Activated naive CD4-positive, alpha-beta T cell treated with Interleukin-2 at 50 U/mL for 16 hours (primary cell): ENCODE measurements around the gene DCP1B.

Experiments used
- DNase-seq: peaks from one replicate; pipeline ENCODE4 v3.0.0-alpha.2; 2020

Gene DCP1B

DNA sequence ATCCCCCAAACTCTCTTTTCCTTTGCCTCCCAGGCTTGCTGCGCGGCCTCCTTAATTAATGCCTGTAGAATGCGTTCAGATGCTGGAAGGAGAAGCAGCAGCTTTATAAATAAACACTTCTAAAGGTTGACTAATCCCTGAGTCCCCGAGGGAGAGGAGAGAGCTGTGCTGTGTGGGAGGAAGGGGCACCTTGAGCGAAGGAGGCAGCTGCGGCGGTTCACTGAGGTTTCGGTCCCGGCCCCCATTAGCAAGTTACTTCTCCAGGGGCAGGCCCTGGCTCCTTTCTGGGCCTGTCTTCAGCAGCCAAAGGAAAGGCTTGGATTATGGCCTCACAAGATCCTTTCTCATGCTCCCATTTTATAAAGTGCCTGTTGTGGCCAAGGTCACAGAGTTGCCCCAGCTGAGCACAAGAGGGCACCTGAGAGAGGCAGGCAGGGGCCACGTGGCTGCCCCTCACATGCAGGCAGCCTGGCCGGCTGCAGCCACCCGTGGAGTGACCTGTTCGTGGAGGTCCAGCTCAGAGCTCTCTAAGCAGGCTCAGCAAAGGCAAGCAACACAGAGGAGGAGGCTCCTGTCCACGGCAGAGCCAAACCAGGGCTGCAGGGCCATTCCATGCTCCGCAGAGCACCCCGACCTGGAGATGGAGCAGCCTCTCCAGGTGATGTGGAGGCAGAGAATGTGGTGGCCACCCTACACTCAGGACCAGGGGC, 70.8 kb downstream of the DCP1B start:
- no peak for DNase-seq

DNA sequence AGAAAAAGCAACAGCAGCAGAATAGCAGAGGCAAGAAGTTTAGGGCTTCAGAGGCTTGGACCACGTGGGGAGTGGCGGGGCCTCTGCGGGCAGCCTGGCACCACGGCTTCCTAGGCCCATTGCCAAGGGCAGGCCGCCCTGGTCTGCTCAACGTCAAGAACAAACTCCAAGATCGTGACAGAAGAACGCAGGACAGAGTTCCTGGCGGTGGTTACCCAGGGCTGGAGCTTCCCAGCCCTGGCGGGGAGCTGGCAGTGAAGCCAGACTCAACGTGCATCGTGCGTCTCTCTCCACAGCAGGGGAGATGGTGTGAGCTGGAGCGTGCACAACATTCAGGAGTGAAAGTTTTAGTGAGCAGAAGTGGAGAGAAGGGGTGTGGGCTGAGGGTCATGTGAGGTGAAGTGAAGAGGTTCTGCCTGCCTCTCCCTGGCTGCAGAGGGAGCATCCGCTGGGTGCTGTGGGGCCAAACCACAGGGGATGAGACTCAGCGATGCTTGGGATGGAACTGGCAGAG, 71.9 kb downstream of the DCP1B start:
- DNase-seq: no peak

DNA sequence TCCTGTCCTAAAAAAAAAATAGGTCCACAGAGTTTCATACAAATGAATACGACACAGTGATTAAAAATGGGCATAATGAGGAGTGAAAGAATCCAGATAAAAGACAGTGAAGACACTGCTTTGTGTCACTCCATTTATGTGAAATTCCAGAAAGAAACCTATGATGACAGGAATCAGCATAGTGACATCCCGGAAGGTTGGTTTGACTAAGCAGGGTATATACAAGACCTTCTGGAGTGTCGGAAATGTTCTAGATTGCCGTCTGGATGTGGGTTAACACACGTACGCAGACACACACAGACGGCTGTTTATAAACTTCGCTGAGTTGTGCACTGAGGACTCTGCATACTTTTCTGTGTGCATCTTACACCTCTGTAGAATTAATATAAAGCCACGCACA, 72.6 kb downstream of the DCP1B start:
- no peak for DNase-seq

DNA sequence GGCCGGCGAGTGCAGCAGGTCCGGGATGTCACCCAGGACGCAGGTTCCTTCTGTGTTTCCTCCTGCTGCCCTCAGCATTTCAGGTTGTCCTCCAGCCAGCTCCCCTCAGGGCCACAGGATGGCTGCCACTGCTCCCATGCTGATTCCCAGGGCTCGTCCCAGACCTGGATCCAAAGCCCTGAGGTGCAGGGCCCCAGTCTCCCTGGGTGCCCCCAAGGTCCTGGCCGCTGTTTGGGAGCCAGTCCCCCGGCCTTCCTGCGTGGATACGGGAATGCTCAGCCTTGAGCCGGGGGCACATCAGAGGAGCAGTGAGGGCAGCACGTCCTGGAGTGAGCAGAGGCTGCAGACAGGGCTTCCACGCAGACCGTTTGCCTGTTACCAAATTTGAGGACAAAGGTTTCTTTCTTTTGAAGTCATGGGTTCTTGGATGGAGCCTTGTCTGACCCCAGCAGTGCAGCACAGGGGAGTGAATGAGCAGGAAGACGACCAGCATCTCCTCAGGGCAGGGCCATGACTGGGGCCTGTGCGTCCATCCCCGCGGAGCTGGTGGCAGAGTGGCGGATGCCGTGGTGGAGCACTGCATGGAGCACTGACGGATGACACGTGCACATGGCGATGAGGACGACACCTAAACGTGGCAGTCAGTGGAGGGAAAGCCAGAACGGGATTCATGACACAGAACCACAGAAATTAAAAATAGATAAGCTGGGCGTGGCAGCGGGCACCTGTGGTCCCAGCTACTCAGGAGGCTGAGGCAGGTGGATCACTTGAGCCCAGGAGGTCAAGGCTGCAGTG, 73.3 kb downstream of the DCP1B start:
- DNase-seq: no peak

DNA sequence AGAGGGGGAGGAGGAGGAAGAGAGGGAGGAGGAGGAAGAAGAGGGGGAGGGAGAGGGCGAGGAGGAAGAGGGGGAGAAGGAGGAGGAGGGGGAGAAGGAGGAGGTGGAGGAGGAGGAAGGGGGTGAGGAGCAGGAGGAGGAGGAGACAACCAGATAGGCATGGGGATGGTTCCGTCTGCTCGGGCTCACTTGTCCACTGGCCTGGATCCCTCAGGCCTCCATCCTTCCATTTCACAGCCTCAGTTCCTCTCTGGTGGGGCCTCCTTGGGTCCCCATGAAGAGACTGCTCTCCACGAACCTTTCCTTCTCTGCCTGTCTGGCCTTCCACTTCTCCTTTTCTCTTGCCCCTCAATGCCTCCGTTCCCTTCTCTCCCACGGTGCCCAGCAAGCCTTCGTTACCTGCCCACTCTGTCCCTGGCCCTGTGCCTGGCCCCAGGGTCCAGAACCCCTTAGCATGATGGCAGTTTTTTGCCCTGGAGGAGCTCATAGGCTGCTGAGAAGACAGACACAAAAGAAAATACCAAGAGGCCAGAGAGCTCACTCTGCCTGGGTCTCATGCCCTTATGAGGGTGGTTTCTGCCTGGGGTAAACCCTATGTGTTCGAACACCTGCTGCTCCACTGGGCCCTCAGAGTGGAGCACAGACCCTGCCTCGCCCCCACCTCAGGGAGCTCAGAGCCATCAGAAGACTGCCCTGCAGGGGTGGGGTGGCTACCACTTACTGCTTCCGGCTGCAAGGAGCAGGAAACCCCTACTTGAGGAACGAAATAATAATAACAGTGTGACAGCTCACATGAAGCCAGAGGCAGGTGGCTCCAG, 74.1 kb downstream of the DCP1B start:
- DNase-seq: no peak

DNA sequence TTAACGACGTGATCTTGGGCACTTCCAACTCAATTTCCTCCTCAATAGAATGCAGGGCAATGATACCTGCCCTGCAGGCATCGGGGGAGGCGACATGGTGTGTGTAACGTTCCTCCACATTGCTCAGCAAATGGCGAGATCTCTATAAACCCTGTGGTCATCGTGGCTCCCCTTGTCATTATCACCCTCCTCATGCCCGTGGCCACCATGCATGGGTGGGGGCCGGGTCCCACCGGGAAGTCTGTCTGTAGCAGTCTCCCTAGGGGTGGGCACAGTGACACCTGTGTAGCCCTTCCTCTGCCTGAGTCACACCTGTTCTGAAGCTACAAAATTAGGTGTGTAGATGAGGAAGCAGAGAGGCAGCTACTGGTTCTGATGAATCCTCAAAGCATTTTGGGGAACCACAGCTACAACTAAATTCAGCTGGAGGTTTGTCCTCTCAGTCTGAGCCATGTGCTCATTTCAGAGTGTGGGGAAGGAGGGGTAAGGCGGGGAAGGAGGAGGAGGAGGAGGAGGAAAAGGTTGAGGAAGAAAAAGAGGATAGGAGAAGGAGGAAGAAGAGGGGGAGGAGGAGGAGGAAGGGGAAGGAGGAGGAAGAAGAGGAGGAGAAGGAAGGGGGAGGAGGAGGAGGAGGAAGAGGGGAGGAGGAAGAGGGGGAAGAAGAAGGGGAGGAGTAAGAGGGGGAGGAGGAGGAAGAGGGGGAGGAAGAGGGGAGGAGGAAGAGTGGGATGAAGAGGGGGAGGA, 74.8 kb downstream of the DCP1B start:
- DNase-seq: no peak

DNA sequence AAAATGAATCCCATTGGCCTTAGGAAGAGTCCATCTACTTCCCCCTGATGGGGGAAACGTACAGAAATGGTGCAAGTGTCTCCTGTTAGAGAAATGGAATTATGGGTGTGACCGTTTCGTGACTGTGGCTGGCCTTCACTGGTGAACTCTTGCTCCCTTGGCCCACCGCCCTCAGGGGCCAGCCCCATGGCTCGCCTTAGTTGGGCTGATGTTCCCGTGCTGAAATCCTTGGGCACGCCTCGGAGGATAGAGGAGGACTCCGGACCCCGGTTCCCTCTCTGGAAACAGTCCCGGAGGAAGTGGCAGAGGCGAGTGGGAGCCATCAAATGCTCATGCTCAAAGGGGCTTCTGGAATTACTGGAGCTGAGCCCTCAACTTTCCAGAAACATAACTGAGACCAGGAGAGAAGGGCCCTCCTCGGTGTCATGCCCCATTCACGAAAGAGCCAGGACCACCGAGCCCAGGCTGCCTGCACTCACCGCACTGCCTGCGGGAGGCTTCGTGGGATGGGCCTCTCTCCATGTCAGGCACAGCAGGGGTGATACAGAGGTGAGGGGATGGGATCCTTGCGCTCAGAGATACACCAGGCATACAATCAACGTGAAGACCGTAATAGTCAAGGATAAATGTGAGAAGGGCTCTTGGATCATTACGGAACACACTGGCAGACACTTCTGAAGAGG, 75.7 kb downstream of the DCP1B start:
- DNase-seq: no peak

DNA sequence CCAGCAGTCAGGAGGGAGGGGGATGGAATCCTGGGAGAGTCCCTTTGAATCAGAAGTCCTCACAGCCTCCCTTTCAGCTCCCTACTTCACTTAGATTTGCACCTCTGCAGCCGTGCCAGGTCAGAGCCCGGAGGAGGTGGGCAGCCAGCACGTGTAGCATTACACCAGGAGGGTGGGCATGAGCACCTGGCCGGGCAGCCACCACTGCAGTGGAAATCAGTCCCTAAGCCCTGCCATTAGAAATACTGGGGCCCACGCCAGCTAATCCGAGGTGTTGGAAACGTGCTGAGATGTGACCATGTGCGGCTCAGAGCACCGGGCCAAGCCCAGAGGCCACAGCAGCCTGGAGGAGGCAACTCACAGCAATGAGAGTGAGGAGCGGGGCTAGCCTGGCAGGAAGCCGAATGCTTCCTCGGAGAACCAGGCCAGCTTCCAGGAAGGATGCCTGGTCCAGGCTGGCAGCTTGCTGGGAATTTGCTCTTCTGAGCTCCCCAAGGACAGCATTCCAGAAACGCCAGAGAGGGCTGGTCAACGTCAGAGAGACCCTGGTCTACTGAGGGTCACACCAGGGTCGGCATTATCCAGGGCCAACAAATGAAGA, 76.4 kb downstream of the DCP1B start:
- no peak for DNase-seq

DNA sequence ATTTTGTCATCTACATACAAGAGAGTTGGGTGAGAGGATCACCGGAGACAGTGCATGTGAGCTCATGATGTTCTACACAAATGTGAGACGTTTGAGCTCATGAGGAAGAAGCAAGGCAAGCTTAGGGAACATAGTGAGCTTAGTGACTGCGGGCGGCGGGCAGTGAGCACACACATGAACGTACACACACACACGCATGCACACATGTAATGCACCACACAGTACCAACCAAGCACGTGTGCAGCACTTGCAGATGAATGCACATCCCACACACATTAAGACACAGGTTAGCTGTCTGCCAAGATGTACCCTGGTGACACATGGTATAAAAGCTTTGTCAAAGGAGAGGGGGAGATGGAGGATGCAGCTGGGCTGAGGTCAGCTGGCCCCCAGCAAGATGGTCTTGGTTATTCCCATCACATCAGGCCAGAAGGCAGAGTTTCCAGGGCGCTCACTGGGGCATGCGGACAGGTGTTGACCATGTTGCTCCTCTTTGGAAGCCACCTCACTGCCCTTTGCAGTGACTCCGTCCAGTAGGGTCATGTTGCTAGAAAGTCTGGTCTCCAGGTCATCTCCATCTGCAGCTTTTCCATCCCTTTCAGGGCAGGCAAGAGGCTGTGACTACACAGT, 77.1 kb downstream of the DCP1B start:
- DNase-seq: no peak

DNA sequence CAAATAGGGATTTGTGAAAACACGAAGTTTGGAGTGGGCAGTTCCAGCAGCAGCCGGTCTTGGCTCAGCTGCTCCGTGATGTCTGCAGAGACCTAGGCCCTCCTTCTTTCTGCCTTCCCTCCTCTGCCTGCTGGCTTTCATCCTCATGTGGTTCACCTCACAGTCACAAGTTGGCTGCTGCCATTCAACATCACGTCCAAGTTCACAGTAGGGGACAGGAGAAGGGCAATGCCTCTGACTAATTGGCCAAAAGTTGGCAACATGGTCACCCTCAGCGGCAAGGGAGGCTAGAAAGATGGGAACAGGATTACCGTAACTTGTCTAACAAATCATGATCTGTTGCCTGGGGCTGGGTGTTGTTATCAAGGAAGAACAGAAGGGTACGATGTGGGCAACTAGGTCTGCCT, 78.0 kb downstream of the DCP1B start:
- DNase-seq: no peak

DNA sequence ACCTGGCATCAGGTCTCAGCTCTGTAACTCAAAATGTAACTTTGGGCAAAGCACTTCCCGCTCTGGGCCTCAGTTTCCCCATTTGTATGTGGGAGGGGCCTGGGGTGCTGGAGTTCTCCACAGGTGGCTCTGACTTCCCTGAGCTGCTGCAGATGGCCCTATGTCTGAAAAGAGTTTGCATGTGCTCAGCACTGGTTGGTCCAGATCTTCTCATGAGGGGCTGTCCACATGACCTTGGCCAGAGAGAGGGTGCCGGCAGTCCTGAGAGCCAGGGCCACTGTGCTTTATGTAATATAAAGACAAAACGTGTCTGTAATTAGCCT, 78.6 kb downstream of the DCP1B start:
- DNase-seq: no peak

DNA sequence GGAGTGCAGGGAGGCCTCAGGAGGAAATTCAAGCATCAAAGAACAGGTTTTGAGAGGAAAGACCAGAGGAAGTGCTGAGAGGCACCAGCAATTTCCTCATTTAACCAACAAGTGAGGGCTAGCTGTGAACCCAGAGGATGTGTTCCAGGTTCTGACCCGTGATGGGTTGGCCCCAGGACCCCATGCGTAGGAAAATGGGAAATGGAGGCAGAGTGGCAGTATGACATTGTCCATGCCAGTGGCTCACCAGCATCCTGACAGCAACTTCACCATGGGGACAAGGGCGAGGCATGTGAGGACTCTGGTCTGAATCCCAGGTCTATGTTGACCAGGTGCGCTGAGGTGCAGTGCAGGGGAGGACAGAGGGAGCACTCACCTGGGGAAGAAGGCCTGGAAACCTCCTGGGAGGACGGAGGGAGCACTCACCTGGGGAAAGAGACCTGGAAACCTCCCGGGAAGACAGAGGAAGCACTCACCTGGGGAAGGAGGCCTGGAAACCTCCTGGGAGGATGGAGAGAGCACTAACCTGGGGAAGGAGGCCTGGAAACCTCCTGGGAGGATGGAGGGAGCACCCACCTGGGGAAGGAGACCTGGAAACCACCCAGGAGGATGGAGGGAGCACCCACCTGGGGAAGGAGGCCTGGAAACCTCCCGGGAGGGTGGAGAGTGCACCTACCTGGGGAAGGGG, 79.1 kb downstream of the DCP1B start:
- DNase-seq: no peak

DNA sequence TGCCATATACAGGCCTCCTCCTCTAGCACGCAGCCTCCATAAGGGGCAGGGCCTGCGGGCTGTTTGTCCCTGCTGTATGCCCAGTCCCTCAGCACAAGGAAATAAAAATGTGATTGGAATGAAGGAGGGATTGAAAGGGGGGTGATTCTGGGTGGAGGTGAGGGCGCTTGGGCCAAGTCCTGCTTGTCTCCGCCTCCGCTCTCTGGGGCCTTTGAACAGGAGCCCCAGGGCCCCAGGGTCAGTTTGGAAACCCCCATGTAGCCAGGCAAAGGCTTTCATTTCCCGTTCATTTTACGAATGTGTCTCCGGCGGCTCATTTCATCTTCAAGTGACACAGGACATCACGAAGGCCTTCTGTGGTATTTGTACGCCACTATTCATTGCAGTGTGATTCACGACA, 81.3 kb downstream of the DCP1B start:
- no peak for DNase-seq

DNA sequence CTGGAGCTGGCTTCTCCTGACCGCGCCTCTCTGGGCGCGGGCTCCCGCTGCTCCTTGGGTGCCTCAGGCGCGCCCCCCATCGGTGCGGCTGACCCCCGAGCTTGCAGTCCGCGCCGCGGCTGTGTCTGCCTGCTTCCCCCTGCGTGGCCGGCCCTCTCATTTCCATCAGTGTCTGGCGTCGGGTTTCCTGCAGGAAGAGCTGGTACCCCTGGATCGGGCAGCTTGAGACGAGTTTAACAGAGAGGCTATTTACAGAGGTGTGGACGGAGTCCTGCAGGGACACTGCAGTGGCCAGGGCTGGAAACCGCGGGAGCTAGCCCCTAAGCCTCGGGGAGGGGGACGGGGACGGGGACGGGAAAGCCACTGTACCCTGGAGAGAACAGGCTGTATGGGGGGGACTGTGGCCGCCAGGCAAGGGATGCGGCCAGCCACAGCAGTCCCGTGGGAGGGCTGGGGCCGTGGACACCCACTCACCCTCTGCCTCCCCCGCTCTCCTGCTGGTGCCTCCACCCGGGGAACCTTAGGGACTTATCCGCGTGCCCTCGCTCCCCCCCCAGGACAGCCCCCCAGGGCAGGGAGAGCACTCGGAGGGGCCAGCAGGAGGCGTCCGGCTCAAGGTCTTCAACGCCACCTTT, 82.1 kb downstream of the DCP1B start:
- DNase-seq: no peak

DNA sequence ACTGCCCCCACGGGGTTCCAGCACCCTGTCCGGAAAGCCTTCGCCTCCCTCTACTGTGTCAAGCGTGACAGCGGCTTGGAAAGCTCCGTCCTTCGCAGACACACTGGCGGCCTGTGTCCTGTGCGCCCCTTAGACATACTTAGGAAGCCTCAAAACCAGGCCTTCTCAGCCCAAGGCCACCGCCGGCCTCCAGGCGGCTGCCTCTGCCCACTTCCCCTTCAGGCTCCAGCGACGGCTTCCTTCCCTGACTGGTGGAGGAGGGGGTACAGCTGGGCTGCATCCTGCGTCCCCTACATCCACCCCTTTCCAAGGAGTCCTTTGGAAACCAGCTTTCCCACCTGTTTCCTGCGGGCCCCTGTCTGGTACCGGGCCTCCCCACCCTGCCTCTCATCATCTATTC, 83.3 kb downstream of the DCP1B start:
- DNase-seq: no peak

DNA sequence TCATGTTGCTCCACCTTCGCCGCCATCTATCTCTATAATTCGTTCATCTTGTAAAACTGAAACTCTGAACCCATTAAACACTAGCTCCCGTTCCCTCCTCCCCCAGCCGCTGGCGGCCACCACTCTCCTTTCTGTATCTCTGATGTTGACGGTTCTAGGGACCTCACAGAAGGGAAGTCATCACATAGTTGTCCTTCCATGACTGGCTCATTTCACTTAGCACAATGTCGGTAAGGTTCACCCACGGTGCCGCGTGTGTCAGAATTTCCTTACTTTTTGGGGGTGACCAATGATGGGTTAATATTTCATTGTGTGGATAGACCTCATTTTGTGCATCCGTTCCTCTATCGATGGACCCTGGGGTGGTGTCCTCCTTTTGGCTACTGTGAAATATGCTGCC, 83.8 kb downstream of the DCP1B start:
- no peak for DNase-seq

DNA sequence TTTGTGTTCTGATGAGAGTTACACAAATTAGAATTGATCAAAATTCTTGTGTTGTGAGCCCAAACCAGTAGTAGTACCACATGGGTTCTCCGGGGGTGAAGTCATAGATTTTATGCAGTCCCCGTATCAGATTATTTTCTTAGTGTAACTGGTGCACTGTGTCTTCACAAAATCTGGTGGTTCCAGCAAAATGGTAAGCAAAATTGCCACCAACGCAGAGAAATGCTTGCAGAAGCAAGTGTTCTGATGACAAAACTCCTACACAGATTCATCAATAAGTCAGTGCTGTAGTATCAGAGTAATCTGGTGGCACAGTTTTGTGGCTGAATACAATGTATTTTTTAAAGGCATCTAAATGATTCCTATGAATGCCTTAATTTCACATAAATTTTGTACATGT, 84.5 kb downstream of the DCP1B start:
- DNase-seq: no peak

DNA sequence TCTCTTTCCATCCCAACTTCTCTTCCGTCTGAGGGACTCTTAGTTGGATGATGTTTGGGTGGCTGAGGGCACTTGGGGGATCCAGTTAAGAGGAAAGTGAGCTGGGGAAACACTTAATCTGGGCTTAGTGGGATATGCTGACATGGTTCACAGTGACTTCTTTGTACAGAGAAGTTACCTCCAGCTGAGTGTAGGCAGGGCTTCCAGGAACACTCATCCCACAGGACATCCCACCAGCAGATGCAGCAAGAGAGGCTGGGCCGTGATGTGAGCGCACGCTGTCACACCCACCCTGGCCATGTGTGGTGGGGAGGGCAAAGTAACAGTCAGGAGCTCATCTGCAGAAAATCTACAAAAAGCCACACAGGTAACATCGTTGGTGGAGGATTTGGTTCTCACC, 85.0 kb downstream of the DCP1B start:
- no peak for DNase-seq

DNA sequence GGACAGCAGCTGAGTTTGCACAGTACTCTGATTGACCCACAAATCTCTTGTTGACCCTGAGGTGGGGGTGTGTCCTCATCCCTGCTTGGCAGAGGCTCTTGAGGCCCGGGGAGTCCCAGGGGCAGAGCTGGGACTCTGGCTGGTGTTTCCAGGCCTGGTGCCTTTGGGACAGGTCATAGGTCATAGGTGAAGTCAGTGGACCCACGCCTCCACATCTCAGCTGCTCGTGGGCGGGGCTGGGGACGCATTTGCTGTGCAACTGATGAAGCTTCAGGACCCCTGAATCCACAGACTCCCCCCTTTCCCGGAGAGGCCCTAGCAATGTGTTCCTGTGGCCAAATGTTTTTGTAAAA, 85.4 kb downstream of the DCP1B start:
- no peak for DNase-seq

DNA sequence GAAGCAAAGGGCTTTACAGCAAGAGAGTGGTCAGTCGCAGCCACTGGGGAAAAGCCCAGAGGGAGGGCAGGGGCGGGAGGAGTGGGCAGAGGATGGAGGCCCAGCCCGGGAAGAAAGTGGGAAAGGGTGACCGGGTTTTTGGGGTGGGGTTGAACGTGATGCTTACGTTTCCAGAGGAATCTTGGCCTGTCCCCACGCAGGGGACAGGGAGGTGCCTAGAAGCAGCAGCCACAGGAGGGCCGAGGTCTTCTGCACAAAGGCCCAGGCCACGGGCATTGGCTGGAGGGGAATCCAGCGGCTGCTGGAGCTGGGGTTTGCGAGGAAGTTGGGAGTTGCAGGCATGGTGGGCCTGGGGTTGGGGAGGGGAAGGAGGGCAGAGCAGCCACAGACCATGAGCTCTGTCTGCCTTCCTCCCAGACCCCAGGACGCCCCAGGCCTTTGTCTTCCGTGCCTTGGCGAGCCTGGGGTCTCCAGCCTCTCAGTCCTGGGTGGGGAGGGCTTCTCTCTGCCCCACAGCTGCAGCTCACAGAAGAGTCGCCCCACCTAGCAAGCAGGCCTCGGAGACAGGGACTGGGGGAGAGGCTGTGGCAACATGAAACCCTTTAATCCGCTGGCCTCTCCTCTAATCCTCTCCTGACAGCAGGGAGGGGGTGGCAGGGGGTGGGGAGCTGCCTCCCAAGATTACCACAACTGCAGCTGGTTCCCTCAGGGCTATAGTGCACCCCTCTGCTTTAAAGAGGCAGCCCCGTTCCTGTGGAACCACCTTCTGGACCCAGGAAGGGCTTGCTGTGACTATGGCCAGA, 86.0 kb downstream of the DCP1B start, which contains the start of gene CACNA2D4:
Gene CACNA2D4, minus strand, starts transcription at position 572 of the 803 bp plus-strand sequence. Its CDS starts 179 bp downstream, at position 393.
- no peak for DNase-seq
